Astrocyte of the spinal cord (primary cell): ENCODE measurements around the gene SSH2.
A peak's percentile ranks its signal among the peaks of the same experiment; 100 is the strongest.
"Not testable (repeated sequence)": the region's sequence is repeated elsewhere in the genome, so short reads cannot be mapped to it uniquely, and the experiment has no call there.

Experiments used
- DNase-seq: peaks from one replicate; pipeline ENCODE4 v3.0.0; 2011; ENCODE audit warnings: low read depth, low spot score
- H3K4me3 ChIP-seq: 2 replicates; pipeline ENCODE4 v1.5.1; 2011; ENCODE audit warnings: low read depth, mild to moderate bottlenecking, low read length, moderate library complexity
- CTCF ChIP-seq: IDR thresholded peaks from 2 replicates; pipeline ENCODE4 v1.5.1; 2012; ENCODE audit warnings: low read depth, mild to moderate bottlenecking, low read length, inconsistent platforms
- in situ Hi-C: cut with HindIII; loops from 2 replicates; pipeline ENCODE4 v1.10.0; 2017; ENCODE audit warnings: low sequenced_read_pairs

Gene SSH2

GRCh38 chr17:29732613-29733012 is 197.4 kb downstream of the SSH2 start:
- no peak for TF ChIP-seq CTCF
- in situ Hi-C loops = no loop called here
- no peak overlapping the region for H3K4me3 ChIP-seq
- DNase-seq = no peak

- no peak for TF ChIP-seq CTCF
Observed at GRCh38 chr17:29732209-29732608, 197.8 kb downstream of the SSH2 start.

GRCh38 chr17:29731589-29731929 is 198.5 kb downstream of the SSH2 start:
- in situ Hi-C loops = no loop called here
- H3K4me3 ChIP-seq = no peak overlapping the region
- DNase-seq = no peak
- TF ChIP-seq CTCF = no peak

More at GRCh38 chr17:29732209-29732608, 197.8 kb downstream of the SSH2 start:
- in situ Hi-C loops = no loop called here
- DNase-seq = no peak
- no peak overlapping the region for H3K4me3 ChIP-seq

GRCh38 chr17:29728490-29728889 is 201.5 kb downstream of the SSH2 start:
- no peak overlapping the region for H3K4me3 ChIP-seq
- TF ChIP-seq CTCF = no peak
- DNase-seq = no peak
- in situ Hi-C loops = no loop called here

- no peak overlapping the region for H3K4me3 ChIP-seq
- in situ Hi-C loops = no loop called here
- DNase-seq = peak; percentile 27
- no peak for TF ChIP-seq CTCF
Observed at GRCh38 chr17:29726715-29727252, 203.2 kb downstream of the SSH2 start.

GRCh38 chr17:29725408-29725807 is 204.6 kb downstream of the SSH2 start:
- H3K4me3 ChIP-seq, in situ Hi-C loops, DNase-seq: not testable (repeated sequence)

- no peak overlapping the region for H3K4me3 ChIP-seq
- no peak for DNase-seq
- TF ChIP-seq CTCF = no peak
Observed at GRCh38 chr17:29723278-29724047, 206.6 kb downstream of the SSH2 start.

More at GRCh38 chr17:29723278-29724047, 206.6 kb downstream of the SSH2 start:
- in situ Hi-C loops = no loop called here
